ENCODE data around the gene AIFM2.

GRCh38 chr10:70145166-70145665 is 12.6 kb upstream of the AIFM2 start:
- no peak for TF ChIP-seq REST (IDR thresholded peaks at IDR 0.05; ENCODE audit: insufficient read depth in 1 of 2, low read depth in 2 of 2, low read length in 1 of 2)
- no peak for TF ChIP-seq POLR2AphosphoS5 (IDR thresholded peaks at IDR 0.05; ENCODE audit: low read depth, low read length)
- TF ChIP-seq CTCF (IDR thresholded peaks at IDR 0.05): no peak
- TF ChIP-seq SIN3A (IDR thresholded peaks at IDR 0.05; ENCODE audit: borderline replicate concordance, insufficient read depth, low read depth, low read length): no peak

Measured in Panc1 (cell line).